Spleen (tissue), 11 donors: ENCODE measurements around the gene PRELID3B. TPM values are rescaled to one million over a fixed set of nuclear protein-coding genes. Genes with fewer than 3 reads are reported as not detected.

ENCODE experiments used
- DNase-seq: peaks from one replicate; pipeline ENCODE4 v3.0.0-alpha.2; 2020
- H3K27ac ChIP-seq, 8 donors: fragments of 200-600 bp; sonication (generic) in 7 of 8; 1 replicate in 4 of 8; 2 replicates in 4 of 8; pipeline versions ENCODE4 v1.5.0 to v1.8.0; 2016 to 2021; ENCODE audit warnings: inconsistent platforms in 4 of 8, mild to moderate bottlenecking in 4 of 8, moderate library complexity in 1 of 8
- H3K27me3 ChIP-seq, 7 donors: fragments of 200-600 bp; sonication (generic) in 6 of 7; replicated peaks in 1 of 7; 1 replicate in 4 of 7; 2 replicates in 3 of 7; pipeline versions ENCODE4 v1.5.0 to v1.8.0; 2016 to 2021; ENCODE audit warnings: inconsistent platforms in 3 of 7, mild to moderate bottlenecking in 1 of 7
- H3K36me3 ChIP-seq, 6 donors: fragments of 200-600 bp; sonication (generic) in 5 of 6; 1 replicate in 4 of 6; 2 replicates in 2 of 6; pipeline versions ENCODE4 v1.5.0 to v1.8.0; 2016 to 2021; ENCODE audit warnings: inconsistent platforms in 2 of 6
- H3K4me1 ChIP-seq, 6 donors: fragments of 200-600 bp; sonication (generic) in 5 of 6; 1 replicate in 3 of 6; 2 replicates in 3 of 6; pipeline versions ENCODE4 v1.5.0 to v1.8.0; 2016 to 2021; ENCODE audit warnings: inconsistent platforms in 3 of 6
- H3K4me3 ChIP-seq, 8 donors: fragments of 200-600 bp; sonication (generic) in 7 of 8; 1 replicate in 4 of 8; 2 replicates in 4 of 8; pipeline versions ENCODE4 v1.5.0 to v1.8.0; 2016 to 2021; ENCODE audit warnings: inconsistent platforms in 4 of 8, mild to moderate bottlenecking in 4 of 8, moderate library complexity in 2 of 8
- H3K9me3 ChIP-seq, 8 donors: fragments of 200-600 bp; sonication (generic) in 7 of 8; 1 replicate in 4 of 8; 2 replicates in 4 of 8; pipeline versions ENCODE4 v1.5.0 to v1.8.0; 2016 to 2021; ENCODE audit warnings: inconsistent platforms in 4 of 8
- CTCF ChIP-seq, 11 experiments: fragments of 200-600 bp in 7 of 11; fragments of 450-650 bp in 4 of 11; sonication (generic) in 4 of 11; IDR thresholded peaks in 8 of 11; conservative IDR thresholded peaks in 3 of 11; 1 replicate in 7 of 11; 2 replicates in 4 of 11; pipeline versions ENCODE4 v1.4.0 to v1.8.0; 2016 to 2021; ENCODE audit warnings: antibody characterized with exemption in 11 of 11, inconsistent platforms in 4 of 11, mild to moderate bottlenecking in 1 of 11
- POLR2A ChIP-seq, 3 donors: fragments of 450-650 bp; IDR thresholded peaks; one replicate each; pipeline ENCODE4 v1.5.1; 2017; ENCODE audit warnings: antibody characterized with exemption in 3 of 3, mild to moderate bottlenecking in 1 of 3
- POLR2AphosphoS5 ChIP-seq, 3 donors: sonication (generic); formaldehyde crosslinking; IDR thresholded peaks; one replicate each; pipeline ENCODE4 v1.5.1; 2017; ENCODE audit warnings: antibody characterized with exemption in 3 of 3
- WGBS, 5 donors: extraction: QIAGEN DNeasy Blood & Tissue Kit in 3 of 5; methylation state at CpG; one replicate each; pipeline versions ENCODE4 v1.1.5 to v1.1.7; 2013 to 2018; 5-methylcytosine and 5-hydroxymethylcytosine counted together
- intact Hi-C: fragments of 100-400 bp; cut with DNase I; formaldehyde crosslinking; loops from one replicate; pipeline ENCODE4 v1.15.0; 2023; ENCODE audit warnings: low total_unique reads
- polyA plus RNA-seq, 3 donors: library from polyadenylated mRNA; stranded (reverse); fragments of 200-250 nt; gene quantifications; one replicate each; pipeline ENCODE4 v1.2.1, GENCODE V29; 2013
- total RNA-seq, 7 donors: library from RNA; depleted of rRNA in 3 of 7; stranded (reverse); fragments of >200 nt in 3 of 7; fragmentation: NEBNext Ultra II Directional in 4 of 7; extraction: Animal tissue kit (Norgen Biotek cat#: 25700) in 4 of 7; gene quantifications; one replicate each; pipeline versions ENCODE4 v1.1.0 to v1.2.1, GENCODE V29; 2016 to 2021
- donor health status: healthy with polysubstance abuse.
- donor health status: DM: no; HTN: no; CAD: no; lungs with moderate emphysema.
- donor health status: DM: no; HTN: no; CAD: no.
- donor health status: Bipolar disorder and iron deficiency.
- donor health status: healthy.
- donor health status: DM: no; HTN: no; CAD: no.
- donor health status: DM: yes; HTN: yes; CAD: no.

Gene PRELID3B
- total and polyA plus RNA-seq, 10 donors: 20.6 to 46.8 (median 40.5) TPM

- Histone ChIP-seq H3K9me3 (no peaks in the 10 kb centered on the region), H3K4me1 (no peaks in the 10 kb centered on the region), H3K4me3 (no peak overlapping the region), H3K27ac (no peak overlapping the region), H3K36me3 (no peaks in the 10 kb centered on the region), H3K27me3 (peaks cover 0 to 7% (median 0%) of the 10 kb centered on the region in 7 donors)
- TF ChIP-seq POLR2AphosphoS5 (IDR thresholded peaks at IDR 0.05): no peak
- TF ChIP-seq CTCF (IDR thresholded peaks at IDR 0.05 in 8 of 11, conservative IDR thresholded peaks at IDR 0.05 in 3 of 11): no peak
- no peak for TF ChIP-seq POLR2A (IDR thresholded peaks at IDR 0.05)
- WGBS, 5 donors: 76 to 90% (median 85%) methylated on average over 1 of the region's 1 CpG
- intact Hi-C loops: no loop called here
- DNase-seq: no peak
Measured at GRCh38 chr20:59050437-59050836, 7.9 kb upstream of the PRELID3B start.

- Histone ChIP-seq H3K36me3 (no peaks in the 10 kb centered on the region), H3K27ac (peak overlapping the region in 1 of 8 donors; percentile 48), H3K4me1 (peaks cover 0 to 13% (median 8%) of the 10 kb centered on the region in 6 donors), H3K9me3 (no peaks in the 10 kb centered on the region), H3K27me3 (peaks cover 0 to 7% (median 0%) of the 10 kb centered on the region in 7 donors), H3K4me3 (no peak overlapping the region)
- no peak for DNase-seq
- WGBS, 5 donors: 68 to 83% (median 82%) methylated on average over 2 of the region's 2 CpGs
- TF ChIP-seq POLR2A (IDR thresholded peaks at IDR 0.05) (no peak), POLR2AphosphoS5 (IDR thresholded peaks at IDR 0.05) (no peak), CTCF (IDR thresholded peaks at IDR 0.05 in 8 of 11, conservative IDR thresholded peaks at IDR 0.05 in 3 of 11) (no peak)
- intact Hi-C loops: loop anchor here (10.0 kb wide), 1 partner anchor 164 kb away; no protein-coding TSS in a partner anchor
Measured at GRCh38 chr20:59048681-59049030, 6.1 kb upstream of the PRELID3B start.

GRCh38 chr20:59047938-59048680 is 5.5 kb upstream of the PRELID3B start:
- no peaks in the 10 kb centered on the region for H3K36me3 ChIP-seq
- H3K4me1 ChIP-seq: peaks cover 0 to 18% (median 14%) of the 10 kb centered on the region in 6 donors
- H3K27ac ChIP-seq: peak overlapping the region in 5 of 8 donors; percentile 22 to 48 (median 28)
- no peaks in the 10 kb centered on the region for H3K9me3 ChIP-seq
- peaks cover 0 to 7% (median 0%) of the 10 kb centered on the region in 7 donors for H3K27me3 ChIP-seq
- no peak for DNase-seq
- intact Hi-C loops: loop anchor here (10.0 kb wide), 1 partner anchor 163 kb away; no protein-coding TSS in a partner anchor
- no peak overlapping the region for H3K4me3 ChIP-seq
- TF ChIP-seq CTCF (IDR thresholded peaks at IDR 0.05 in 8 of 11, conservative IDR thresholded peaks at IDR 0.05 in 3 of 11): no peak
- no peak for TF ChIP-seq POLR2AphosphoS5 (IDR thresholded peaks at IDR 0.05)
- no peak for TF ChIP-seq POLR2A (IDR thresholded peaks at IDR 0.05)
- WGBS, 5 donors: 77 to 85% (median 81%) methylated on average over 5 of the region's 5 CpGs

- no peak for DNase-seq
- H3K36me3 ChIP-seq: no peaks in the 10 kb centered on the region
- intact Hi-C loops: loop anchor here (10.0 kb wide), 1 partner anchor 162 kb away; no protein-coding TSS in a partner anchor
- no peak for TF ChIP-seq CTCF (IDR thresholded peaks at IDR 0.05 in 8 of 11, conservative IDR thresholded peaks at IDR 0.05 in 3 of 11)
- no peak for TF ChIP-seq POLR2AphosphoS5 (IDR thresholded peaks at IDR 0.05)
- peaks cover 1 to 29% (median 18%) of the 10 kb centered on the region in 6 donors for H3K4me1 ChIP-seq
- H3K9me3 ChIP-seq: no peaks in the 10 kb centered on the region
- no peak overlapping the region for H3K4me3 ChIP-seq
- WGBS, 5 donors: 89 to 97% (median 93%) methylated on average over 3 of the region's 3 CpGs
- peaks cover 0 to 7% (median 0%) of the 10 kb centered on the region in 7 donors for H3K27me3 ChIP-seq
- H3K27ac ChIP-seq: no peak overlapping the region
Measured at GRCh38 chr20:59046862-59047261, 4.3 kb upstream of the PRELID3B start.
